PC-9 (cell line): ENCODE measurements around the gene NSL1. TPM values are rescaled to one million over a fixed set of nuclear protein-coding genes. Genes with fewer than 3 reads are reported as not detected.

ENCODE experiments used
- BruUV-seq: library from RNA; stranded (reverse); fragments of 400-500 nt; replicated peaks from 2 replicates; lab custom pipeline; 2021; lab: Mats Ljungman, UMichigan
- CTCF ChIA-PET: fragments of 300-600 bp; sonication (Branson Sonifier 250); formaldehyde crosslinking; loops from one replicate; lab custom pipeline; 2022; ENCODE audit warnings: antibody characterized with exemption; lab: Charles Lee
- POLR2A ChIA-PET: fragments of 300-600 bp; sonication (Branson Sonifier 250); formaldehyde crosslinking; loops from one replicate; lab custom pipeline; 2022; ENCODE audit warnings: antibody characterized with exemption; ENCODE audit not compliant: unreplicated experiment; lab: Charles Lee
- DNase-seq, 2 experiments: peaks; one replicate each; pipeline versions ENCODE4 v3.0.0 to v3.0.0-alpha.2; 2015 to 2022; ENCODE audit warnings: mixed read lengths in 1 of 2
- H2AFZ ChIP-seq: fragments of 200-600 bp; sonication (generic); 2 replicates; pipeline ENCODE4 v1.8.1; 2017; ENCODE audit warnings: antibody characterized with exemption
- H3F3A ChIP-seq: fragments of 200-600 bp; sonication (generic); 2 replicates; pipeline ENCODE4 v1.8.1; 2017; ENCODE audit warnings: antibody characterized with exemption, mild to moderate bottlenecking, low read depth; ENCODE audit not compliant: insufficient read depth
- H3K27ac ChIP-seq: fragments of 200-600 bp; sonication (generic); 2 replicates; pipeline ENCODE4 v1.6.1; 2016; ENCODE audit warnings: mixed run types
- H3K27me3 ChIP-seq: fragments of 200-600 bp; sonication (generic); 2 replicates; pipeline ENCODE4 v1.6.1; 2016; ENCODE audit warnings: low read depth, mixed run types; ENCODE audit not compliant: insufficient read depth
- H3K36me3 ChIP-seq: fragments of 200-600 bp; sonication (generic); 2 replicates; pipeline ENCODE4 v1.6.1; 2016; ENCODE audit warnings: low read depth, mixed run types
- H3K4me1 ChIP-seq: fragments of 200-600 bp; sonication (generic); replicated peaks from 2 replicates; pipeline ENCODE4 v1.6.1; 2016; ENCODE audit warnings: mixed run types; ENCODE audit not compliant: insufficient read depth
- H3K4me2 ChIP-seq: fragments of 200-600 bp; sonication (generic); 2 replicates; pipeline ENCODE4 v1.6.1; 2017; ENCODE audit warnings: mixed run types
- H3K4me3 ChIP-seq: fragments of 200-600 bp; sonication (generic); 2 replicates; pipeline ENCODE4 v1.6.1; 2016; ENCODE audit warnings: mixed run types
- H3K79me2 ChIP-seq: fragments of 200-600 bp; sonication (generic); 2 replicates; pipeline ENCODE4 v1.6.1; 2017; ENCODE audit warnings: low read depth, mixed run types
- H3K9me2 ChIP-seq: fragments of 200-600 bp; sonication (generic); 2 replicates; pipeline ENCODE4 v1.8.1; 2017; ENCODE audit warnings: mild to moderate bottlenecking; ENCODE audit not compliant: insufficient read depth
- H3K9me3 ChIP-seq: fragments of 200-600 bp; sonication (generic); 2 replicates; pipeline ENCODE4 v1.8.1; 2016; ENCODE audit warnings: low read depth; ENCODE audit not compliant: insufficient read depth
- H4K20me1 ChIP-seq: fragments of 200-600 bp; sonication (generic); 2 replicates; pipeline ENCODE4 v1.8.1; 2017; ENCODE audit not compliant: insufficient read depth
- EZH2 ChIP-seq: fragments of 200-600 bp; sonication (generic); IDR thresholded peaks from 2 replicates; pipeline ENCODE4 v1.8.0; 2017; ENCODE audit warnings: antibody characterized with exemption, low read depth
- intact Hi-C: fragments of 100-400 bp; cut with micrococcal nuclease; formaldehyde crosslinking; loops from one replicate; pipeline ENCODE4 v1.10.0; 2022; ENCODE audit not compliant: unreplicated experiment
- total RNA-seq: library from RNA; stranded (reverse); gene quantifications from 2 replicates; pipeline ENCODE4 v1.2.3, GENCODE V29; 2021
- TF ChIP-seq, protein P1 (sequence below): fragments of 200-600 bp; sonication (generic); conservative IDR thresholded peaks from 2 replicates; pipeline ENCODE4 v1.6.1; 2017; ENCODE audit warnings: mixed run types, antibody characterized with exemption, mild to moderate bottlenecking, moderate library complexity

Gene NSL1
- total RNA-seq, 1 experiment from 2014 or later = 32.4 TPM

DNA sequence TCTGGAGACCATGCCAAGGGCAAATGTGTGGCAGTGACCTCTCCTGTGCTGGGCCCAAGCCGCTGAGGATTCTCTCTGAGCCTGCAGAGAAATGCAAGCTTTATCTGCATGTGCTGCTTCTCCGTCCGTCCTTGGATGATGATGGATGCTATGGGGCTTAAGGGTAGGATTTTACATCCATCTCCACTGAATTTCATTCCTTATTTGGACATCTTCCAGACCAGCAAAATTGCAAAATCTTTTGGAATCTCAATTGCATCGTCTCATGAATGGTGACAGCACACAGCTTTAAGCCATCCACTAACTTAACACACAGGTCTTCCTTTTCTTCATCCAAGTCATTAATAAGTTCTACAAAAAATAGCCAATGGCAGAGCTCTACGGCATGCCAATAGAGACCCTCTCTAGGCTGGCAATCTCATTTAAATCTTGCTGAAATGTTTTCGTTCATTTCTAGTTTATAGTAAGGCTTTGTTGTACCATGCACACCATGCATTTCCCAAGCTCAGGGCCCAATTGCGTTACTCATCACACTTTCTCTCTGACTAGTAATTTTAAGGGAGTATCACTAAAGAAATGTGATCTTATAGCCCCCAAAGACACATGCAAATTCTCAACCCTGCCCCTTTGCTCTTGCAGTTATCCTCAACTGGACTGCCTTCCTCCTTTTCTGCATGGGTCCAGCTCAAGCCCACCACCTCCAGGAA is 103.1 kb downstream of the NSL1 start:
- intact Hi-C loops = no loop called here
- H4K20me1 ChIP-seq = no peaks in the 10 kb centered on the region
- POLR2A ChIA-PET = no interaction called here
- DNase-seq = no peak
- no peaks in the 10 kb centered on the region for H3K9me3 ChIP-seq
- no peaks in the 10 kb centered on the region for H3F3A ChIP-seq
- H3K27ac ChIP-seq = no peak overlapping the region
- H3K4me2 ChIP-seq = no peak overlapping the region
- H3K79me2 ChIP-seq = no peaks in the 10 kb centered on the region
- no peaks in the 10 kb centered on the region for H3K36me3 ChIP-seq
- H3K4me1 ChIP-seq = no peaks in the 10 kb centered on the region
- CTCF ChIA-PET = no interaction called here
- H3K4me3 ChIP-seq = no peak overlapping the region
- no peak overlapping the region for H2AFZ ChIP-seq
- TF ChIP-seq, protein P1, sequence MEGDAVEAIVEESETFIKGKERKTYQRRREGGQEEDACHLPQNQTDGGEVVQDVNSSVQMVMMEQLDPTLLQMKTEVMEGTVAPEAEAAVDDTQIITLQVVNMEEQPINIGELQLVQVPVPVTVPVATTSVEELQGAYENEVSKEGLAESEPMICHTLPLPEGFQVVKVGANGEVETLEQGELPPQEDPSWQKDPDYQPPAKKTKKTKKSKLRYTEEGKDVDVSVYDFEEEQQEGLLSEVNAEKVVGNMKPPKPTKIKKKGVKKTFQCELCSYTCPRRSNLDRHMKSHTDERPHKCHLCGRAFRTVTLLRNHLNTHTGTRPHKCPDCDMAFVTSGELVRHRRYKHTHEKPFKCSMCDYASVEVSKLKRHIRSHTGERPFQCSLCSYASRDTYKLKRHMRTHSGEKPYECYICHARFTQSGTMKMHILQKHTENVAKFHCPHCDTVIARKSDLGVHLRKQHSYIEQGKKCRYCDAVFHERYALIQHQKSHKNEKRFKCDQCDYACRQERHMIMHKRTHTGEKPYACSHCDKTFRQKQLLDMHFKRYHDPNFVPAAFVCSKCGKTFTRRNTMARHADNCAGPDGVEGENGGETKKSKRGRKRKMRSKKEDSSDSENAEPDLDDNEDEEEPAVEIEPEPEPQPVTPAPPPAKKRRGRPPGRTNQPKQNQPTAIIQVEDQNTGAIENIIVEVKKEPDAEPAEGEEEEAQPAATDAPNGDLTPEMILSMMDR = no peak
- TF ChIP-seq EZH2 = no peak
- no peaks in the 10 kb centered on the region for H3K9me2 ChIP-seq
- peaks cover 72% of the 10 kb centered on the region for H3K27me3 ChIP-seq
- BruUV-seq = no TSS peak

DNA sequence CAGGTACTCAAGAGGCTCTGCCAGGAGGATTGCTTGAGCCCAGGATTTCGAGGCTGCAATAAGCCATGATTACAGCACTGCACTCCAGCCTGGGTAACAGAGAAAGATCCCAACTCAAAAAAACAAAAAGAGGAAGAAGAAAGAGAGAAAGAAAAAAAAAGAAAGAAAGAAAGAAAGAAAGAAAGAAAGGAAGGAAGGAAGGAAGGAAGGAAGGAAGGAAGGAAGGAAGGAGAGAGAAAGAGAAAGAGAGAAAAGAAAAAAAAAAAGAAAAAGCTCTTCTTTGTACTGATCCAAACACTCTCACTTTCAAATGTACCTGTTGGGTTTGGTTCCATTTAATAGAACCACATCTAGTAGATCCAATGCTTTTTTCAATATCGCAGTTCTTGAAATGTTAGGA is 103.8 kb downstream of the NSL1 start:
- Histone ChIP-seq H2AFZ (no peak overlapping the region), H3K27ac (no peak overlapping the region), H3K9me2 (no peaks in the 10 kb centered on the region), H3K36me3 (no peaks in the 10 kb centered on the region), H3K4me3 (no peak overlapping the region), H4K20me1 (no peaks in the 10 kb centered on the region), H3K79me2 (no peaks in the 10 kb centered on the region), H3K4me1 (no peaks in the 10 kb centered on the region), H3K9me3 (no peaks in the 10 kb centered on the region), H3K27me3 (peaks cover 68% of the 10 kb centered on the region), H3F3A (no peaks in the 10 kb centered on the region), H3K4me2 (no peak overlapping the region)
- DNase-seq = no peak
- ChIA-PET POLR2A (no interaction called here), CTCF (no interaction called here)
- TF ChIP-seq, protein P1 = no peak
- no peak for TF ChIP-seq EZH2
- intact Hi-C loops = no loop called here
- BruUV-seq = no TSS peak

DNA sequence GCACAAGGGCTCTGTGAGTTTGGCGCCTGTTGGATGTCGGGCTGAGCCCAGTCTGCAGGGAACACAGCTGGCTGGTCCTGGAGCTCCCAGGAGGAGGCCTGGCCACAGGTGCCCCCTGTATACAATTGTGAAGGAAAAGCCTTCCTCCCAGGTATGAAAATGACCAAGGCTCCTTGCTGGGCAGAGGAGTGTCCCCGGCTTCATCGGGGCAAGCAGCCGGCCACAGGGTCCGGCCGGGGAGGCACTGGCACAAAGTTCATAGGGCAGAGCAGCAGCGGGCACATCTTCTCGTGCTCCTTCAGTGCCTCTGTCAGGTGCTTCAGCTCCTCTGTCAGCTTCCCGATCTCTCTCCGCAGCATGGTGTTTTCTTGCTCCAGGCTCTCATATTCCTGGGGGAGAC is 105.0 kb downstream of the NSL1 start:
- no peaks in the 10 kb centered on the region for H4K20me1 ChIP-seq
- H3K9me3 ChIP-seq = no peaks in the 10 kb centered on the region
- no peak for DNase-seq
- H3K4me3 ChIP-seq = no peak overlapping the region
- intact Hi-C loops = no loop called here
- peaks cover 55% of the 10 kb centered on the region for H3K27me3 ChIP-seq
- H3K4me1 ChIP-seq = no peaks in the 10 kb centered on the region
- H3F3A ChIP-seq = no peaks in the 10 kb centered on the region
- H2AFZ ChIP-seq = no peak overlapping the region
- BruUV-seq = no TSS peak
- no peak overlapping the region for H3K27ac ChIP-seq
- CTCF ChIA-PET = no interaction called here
- no peak for TF ChIP-seq EZH2
- TF ChIP-seq, protein P1 = no peak
- no peaks in the 10 kb centered on the region for H3K79me2 ChIP-seq
- POLR2A ChIA-PET = no interaction called here
- no peaks in the 10 kb centered on the region for H3K9me2 ChIP-seq
- H3K36me3 ChIP-seq = no peaks in the 10 kb centered on the region
- no peak overlapping the region for H3K4me2 ChIP-seq
